GM23248 (cell line): ENCODE results near the gene ANKRD61.
"Not testable (repeated sequence)": the region's sequence is repeated elsewhere in the genome, so short reads cannot be mapped to it uniquely, and the experiment has no call there.

Experiments used
- EZH2 ChIP-seq: fragments of 200-600 bp; sonication (generic); IDR thresholded peaks from 2 replicates; pipeline ENCODE4 v1.6.1; 2018; ENCODE audit warnings: antibody characterized with exemption, mild to moderate bottlenecking; ENCODE audit not compliant: insufficient read depth, poor library complexity, severe bottlenecking
- EZH2phosphoT487 ChIP-seq: fragments of 200-600 bp; sonication (generic); IDR thresholded peaks from 2 replicates; pipeline ENCODE4 v1.6.1; 2018; ENCODE audit warnings: antibody characterized with exemption, moderate library complexity, mild to moderate bottlenecking, low read depth; ENCODE audit not compliant: insufficient read depth

- TF ChIP-seq EZH2, EZH2phosphoT487: not testable (repeated sequence)
Measured at GRCh38 chr7:6007835-6008590, 23.2 kb upstream of the ANKRD61 start.
